GM23338 (cell line): ENCODE results near the gene CD276. TPM values are rescaled to one million over a fixed set of nuclear protein-coding genes. Genes with fewer than 3 reads are reported as not detected.

Source experiments
- ATAC-seq: fragments of 200-7000 bp; cut with Tn5 transposase; 3 replicates; pipeline ENCODE4 v1.9.1; 2020
- DNase-seq: peaks from one replicate; pipeline ENCODE4 v3.0.0-alpha.2; 2015; ENCODE audit warnings: low spot score
- H2AFZ ChIP-seq: fragments of 200-600 bp; sonication (generic); 2 replicates; pipeline ENCODE4 v1.8.0; 2016; ENCODE audit warnings: antibody characterized with exemption, mild to moderate bottlenecking, moderate library complexity
- H3F3A ChIP-seq: fragments of 200-600 bp; sonication (generic); replicated peaks from 2 replicates; pipeline ENCODE4 v1.8.0; 2017; ENCODE audit warnings: antibody characterized with exemption, mixed run types, low read depth
- H3K27ac ChIP-seq: fragments of 200-600 bp; sonication (generic); 2 replicates; pipeline ENCODE4 v1.6.1; 2016; ENCODE audit warnings: low read depth
- H3K27me3 ChIP-seq: fragments of 200-600 bp; sonication (generic); 2 replicates; pipeline ENCODE4 v1.8.0; 2016; ENCODE audit warnings: mild to moderate bottlenecking, mixed run types, moderate library complexity; ENCODE audit not compliant: insufficient read depth
- H3K36me3 ChIP-seq: fragments of 200-600 bp; sonication (generic); 2 replicates; pipeline ENCODE4 v1.8.0; 2016; ENCODE audit warnings: mild to moderate bottlenecking; ENCODE audit not compliant: insufficient read depth
- H3K4me1 ChIP-seq: fragments of 200-600 bp; sonication (generic); 2 replicates; pipeline ENCODE4 v1.8.0; 2016; ENCODE audit warnings: mild to moderate bottlenecking, moderate library complexity; ENCODE audit not compliant: insufficient read depth
- H3K4me2 ChIP-seq: fragments of 200-600 bp; sonication (generic); 2 replicates; pipeline ENCODE4 v1.7.1; 2017; ENCODE audit warnings: mixed run types
- H3K4me3 ChIP-seq: fragments of 200-600 bp; sonication (generic); 2 replicates; pipeline ENCODE4 v1.6.1; 2016; ENCODE audit warnings: mixed run types
- H3K79me2 ChIP-seq: fragments of 200-600 bp; sonication (generic); replicated peaks from 2 replicates; pipeline ENCODE4 v1.8.0; 2017; ENCODE audit warnings: mild to moderate bottlenecking; ENCODE audit not compliant: insufficient read depth
- H3K9me2 ChIP-seq: fragments of 200-600 bp; sonication (generic); 2 replicates; pipeline ENCODE4 v1.8.0; 2017; ENCODE audit not compliant: insufficient read depth
- H4K20me1 ChIP-seq: fragments of 200-600 bp; sonication (generic); replicated peaks from 2 replicates; pipeline ENCODE4 v1.8.0; 2017; ENCODE audit warnings: mild to moderate bottlenecking; ENCODE audit not compliant: insufficient read depth
- H3K27ac Mint-ChIP-seq: 2 replicates; pipeline ENCODE4 v1.8.0; 2020; ENCODE audit warnings: inconsistent platforms, mild to moderate bottlenecking, moderate library complexity, mixed read lengths
- H3K27me3 Mint-ChIP-seq: 3 replicates; pipeline ENCODE4 v1.8.0; 2022; ENCODE audit warnings: low read depth, mild to moderate bottlenecking, moderate library complexity, mixed read lengths, inconsistent platforms; ENCODE audit not compliant: insufficient read depth, poor library complexity
- H3K36me3 Mint-ChIP-seq: 3 replicates; pipeline ENCODE4 v1.8.0; 2021; ENCODE audit warnings: low read depth, mild to moderate bottlenecking, inconsistent platforms, moderate library complexity, mixed read lengths
- H3K4me1 Mint-ChIP-seq: 3 replicates; pipeline ENCODE4 v1.8.0; 2020; ENCODE audit warnings: mild to moderate bottlenecking, inconsistent platforms, mixed read lengths
- H3K4me3 Mint-ChIP-seq: 3 replicates; pipeline ENCODE4 v1.8.0; 2021; ENCODE audit warnings: moderate library complexity, mild to moderate bottlenecking, inconsistent platforms, mixed read lengths
- H3K9me3 Mint-ChIP-seq: 3 replicates; pipeline ENCODE4 v1.8.0; 2020; ENCODE audit warnings: moderate library complexity, mild to moderate bottlenecking, inconsistent platforms, mixed read lengths
- CREB1 ChIP-seq: fragments of 250-450 bp; sonication (Bioruptor Pico); IDR thresholded peaks from 2 replicates; pipeline ENCODE4 v1.5.0; 2020; ENCODE audit warnings: low read depth, mild to moderate bottlenecking, moderate library complexity
- EZH2 ChIP-seq: fragments of 200-600 bp; sonication (generic); IDR thresholded peaks from one replicate; pipeline ENCODE4 v1.8.0; 2017; ENCODE audit warnings: antibody characterized with exemption, mild to moderate bottlenecking, low read depth; ENCODE audit not compliant: unreplicated experiment
- EZH2phosphoT487 ChIP-seq: fragments of 200-600 bp; sonication (generic); IDR thresholded peaks from one replicate; pipeline ENCODE4 v1.8.1; 2018; ENCODE audit warnings: antibody characterized with exemption; ENCODE audit not compliant: unreplicated experiment
- NANOG ChIP-seq: IDR thresholded peaks from 2 replicates; pipeline ENCODE4 v1.6.1; 2016; ENCODE audit warnings: antibody characterized with exemption, borderline replicate concordance
- POLR2AphosphoS5 ChIP-seq: IDR thresholded peaks from 2 replicates; pipeline ENCODE4 v1.6.1; 2016; ENCODE audit warnings: antibody characterized with exemption, low read depth
- ZNF114 ChIP-seq: fragments of 250-450 bp; sonication (Bioruptor Pico); IDR thresholded peaks from 2 replicates; pipeline ENCODE4 v1.5.0; 2020; ENCODE audit warnings: mild to moderate bottlenecking, moderate library complexity
- polyA plus RNA-seq: library from polyadenylated mRNA; unstranded; fragments of >200 nt; fragmentation: Nextera tagmentation; extraction: Ambion mirVana; gene quantifications from 2 replicates; pipeline ENCODE4 v1.2.1, GENCODE V29; 2016
- total RNA-seq: library from RNA; depleted of rRNA; stranded (reverse); fragments of >200 nt; shearing (Covaris generic); gene quantifications from 2 replicates; pipeline ENCODE4 v1.2.3, GENCODE V29; 2014
- TF ChIP-seq, protein P1 (sequence below): fragments of 250-450 bp; sonication (Bioruptor Pico); IDR thresholded peaks from 2 replicates; pipeline ENCODE4 v1.5.0; 2020; ENCODE audit warnings: mild to moderate bottlenecking, moderate library complexity
- TF ChIP-seq, protein P2 (sequence below): IDR thresholded peaks from 2 replicates; pipeline ENCODE4 v1.6.1; 2016; ENCODE audit warnings: antibody characterized with exemption
- TF ChIP-seq, protein P3 (sequence below), 2 experiments: fragments of 200-600 bp in 1 of 2; sonication (generic) in 1 of 2; conservative IDR thresholded peaks; 2 replicates each; pipeline versions ENCODE4 v1.5.1 to v1.6.1; 2016 to 2017; ENCODE audit warnings: antibody characterized with exemption in 2 of 2, low read depth in 2 of 2, mild to moderate bottlenecking in 2 of 2, moderate library complexity in 1 of 2

CD276 gene
- total and polyA plus RNA-seq, 2 experiments from 2014 or later: 60.9 to 158 TPM

DNA sequence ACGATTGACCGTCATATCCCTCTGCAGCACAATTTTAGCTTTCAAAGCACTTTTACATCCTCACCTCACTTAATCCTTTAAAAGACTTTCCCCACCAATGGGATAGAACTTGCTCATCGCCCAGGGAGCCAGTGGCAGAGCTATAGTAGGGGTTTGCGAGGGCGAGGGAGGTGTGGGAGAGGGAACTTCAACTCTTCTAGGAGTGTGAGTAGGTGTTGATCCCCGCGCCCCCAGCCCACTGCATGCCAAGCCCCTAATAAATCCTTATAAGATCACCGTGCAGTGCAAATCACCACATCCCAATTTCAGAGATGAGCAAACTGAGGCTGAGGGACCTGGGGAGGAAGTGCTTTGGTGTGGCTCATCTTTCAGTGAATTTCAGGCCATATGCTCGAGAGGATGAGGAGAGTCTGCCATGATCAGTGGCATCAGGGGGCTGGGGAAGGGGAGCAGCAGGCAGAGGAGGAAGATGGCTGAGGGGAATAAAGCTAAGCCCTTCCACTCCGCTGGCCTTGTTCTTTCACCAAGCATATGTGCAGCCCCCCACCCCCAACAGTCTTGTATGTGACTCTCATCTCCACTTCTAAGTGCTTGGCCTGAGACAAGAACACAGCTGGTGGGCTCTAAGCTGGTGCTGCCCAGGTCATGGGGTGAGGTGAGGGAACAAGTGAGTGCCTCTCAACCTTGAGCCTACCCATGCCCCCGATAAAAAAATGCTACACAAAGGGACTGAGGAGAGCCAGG is 63.8 kb downstream of the CD276 start (continued):
- TF ChIP-seq, protein P1, sequence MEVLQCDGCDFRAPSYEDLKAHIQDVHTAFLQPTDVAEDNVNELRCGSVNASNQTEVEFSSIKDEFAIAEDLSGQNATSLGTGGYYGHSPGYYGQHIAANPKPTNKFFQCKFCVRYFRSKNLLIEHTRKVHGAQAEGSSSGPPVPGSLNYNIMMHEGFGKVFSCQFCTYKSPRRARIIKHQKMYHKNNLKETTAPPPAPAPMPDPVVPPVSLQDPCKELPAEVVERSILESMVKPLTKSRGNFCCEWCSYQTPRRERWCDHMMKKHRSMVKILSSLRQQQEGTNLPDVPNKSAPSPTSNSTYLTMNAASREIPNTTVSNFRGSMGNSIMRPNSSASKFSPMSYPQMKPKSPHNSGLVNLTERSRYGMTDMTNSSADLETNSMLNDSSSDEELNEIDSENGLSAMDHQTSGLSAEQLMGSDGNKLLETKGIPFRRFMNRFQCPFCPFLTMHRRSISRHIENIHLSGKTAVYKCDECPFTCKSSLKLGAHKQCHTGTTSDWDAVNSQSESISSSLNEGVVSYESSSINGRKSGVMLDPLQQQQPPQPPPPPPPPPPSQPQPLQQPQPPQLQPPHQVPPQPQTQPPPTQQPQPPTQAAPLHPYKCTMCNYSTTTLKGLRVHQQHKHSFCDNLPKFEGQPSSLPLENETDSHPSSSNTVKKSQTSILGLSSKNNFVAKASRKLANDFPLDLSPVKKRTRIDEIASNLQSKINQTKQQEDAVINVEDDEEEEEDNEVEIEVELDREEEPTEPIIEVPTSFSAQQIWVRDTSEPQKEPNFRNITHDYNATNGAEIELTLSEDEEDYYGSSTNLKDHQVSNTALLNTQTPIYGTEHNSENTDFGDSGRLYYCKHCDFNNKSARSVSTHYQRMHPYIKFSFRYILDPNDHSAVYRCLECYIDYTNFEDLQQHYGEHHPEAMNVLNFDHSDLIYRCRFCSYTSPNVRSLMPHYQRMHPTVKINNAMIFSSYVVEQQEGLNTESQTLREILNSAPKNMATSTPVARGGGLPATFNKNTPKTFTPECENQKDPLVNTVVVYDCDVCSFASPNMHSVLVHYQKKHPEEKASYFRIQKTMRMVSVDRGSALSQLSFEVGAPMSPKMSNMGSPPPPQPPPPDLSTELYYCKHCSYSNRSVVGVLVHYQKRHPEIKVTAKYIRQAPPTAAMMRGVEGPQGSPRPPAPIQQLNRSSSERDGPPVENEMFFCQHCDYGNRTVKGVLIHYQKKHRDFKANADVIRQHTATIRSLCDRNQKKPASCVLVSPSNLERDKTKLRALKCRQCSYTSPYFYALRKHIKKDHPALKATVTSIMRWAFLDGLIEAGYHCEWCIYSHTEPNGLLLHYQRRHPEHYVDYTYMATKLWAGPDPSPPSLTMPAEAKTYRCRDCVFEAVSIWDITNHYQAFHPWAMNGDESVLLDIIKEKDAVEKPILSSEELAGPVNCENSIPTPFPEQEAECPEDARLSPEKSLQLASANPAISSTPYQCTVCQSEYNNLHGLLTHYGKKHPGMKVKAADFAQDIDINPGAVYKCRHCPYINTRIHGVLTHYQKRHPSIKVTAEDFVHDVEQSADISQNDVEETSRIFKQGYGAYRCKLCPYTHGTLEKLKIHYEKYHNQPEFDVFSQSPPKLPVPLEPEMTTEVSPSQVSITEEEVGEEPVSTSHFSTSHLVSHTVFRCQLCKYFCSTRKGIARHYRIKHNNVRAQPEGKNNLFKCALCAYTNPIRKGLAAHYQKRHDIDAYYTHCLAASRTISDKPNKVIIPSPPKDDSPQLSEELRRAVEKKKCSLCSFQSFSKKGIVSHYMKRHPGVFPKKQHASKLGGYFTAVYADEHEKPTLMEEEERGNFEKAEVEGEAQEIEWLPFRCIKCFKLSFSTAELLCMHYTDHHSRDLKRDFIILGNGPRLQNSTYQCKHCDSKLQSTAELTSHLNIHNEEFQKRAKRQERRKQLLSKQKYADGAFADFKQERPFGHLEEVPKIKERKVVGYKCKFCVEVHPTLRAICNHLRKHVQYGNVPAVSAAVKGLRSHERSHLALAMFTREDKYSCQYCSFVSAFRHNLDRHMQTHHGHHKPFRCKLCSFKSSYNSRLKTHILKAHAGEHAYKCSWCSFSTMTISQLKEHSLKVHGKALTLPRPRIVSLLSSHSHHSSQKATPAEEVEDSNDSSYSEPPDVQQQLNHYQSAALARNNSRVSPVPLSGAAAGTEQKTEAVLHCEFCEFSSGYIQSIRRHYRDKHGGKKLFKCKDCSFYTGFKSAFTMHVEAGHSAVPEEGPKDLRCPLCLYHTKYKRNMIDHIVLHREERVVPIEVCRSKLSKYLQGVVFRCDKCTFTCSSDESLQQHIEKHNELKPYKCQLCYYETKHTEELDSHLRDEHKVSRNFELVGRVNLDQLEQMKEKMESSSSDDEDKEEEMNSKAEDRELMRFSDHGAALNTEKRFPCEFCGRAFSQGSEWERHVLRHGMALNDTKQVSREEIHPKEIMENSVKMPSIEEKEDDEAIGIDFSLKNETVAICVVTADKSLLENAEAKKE (CRISPR knock-in tag): no peak
- TF ChIP-seq EZH2phosphoT487 (no peak), POLR2AphosphoS5 (no peak)
- TF ChIP-seq, protein P2, sequence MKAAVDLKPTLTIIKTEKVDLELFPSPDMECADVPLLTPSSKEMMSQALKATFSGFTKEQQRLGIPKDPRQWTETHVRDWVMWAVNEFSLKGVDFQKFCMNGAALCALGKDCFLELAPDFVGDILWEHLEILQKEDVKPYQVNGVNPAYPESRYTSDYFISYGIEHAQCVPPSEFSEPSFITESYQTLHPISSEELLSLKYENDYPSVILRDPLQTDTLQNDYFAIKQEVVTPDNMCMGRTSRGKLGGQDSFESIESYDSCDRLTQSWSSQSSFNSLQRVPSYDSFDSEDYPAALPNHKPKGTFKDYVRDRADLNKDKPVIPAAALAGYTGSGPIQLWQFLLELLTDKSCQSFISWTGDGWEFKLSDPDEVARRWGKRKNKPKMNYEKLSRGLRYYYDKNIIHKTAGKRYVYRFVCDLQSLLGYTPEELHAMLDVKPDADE: no peak

DNA sequence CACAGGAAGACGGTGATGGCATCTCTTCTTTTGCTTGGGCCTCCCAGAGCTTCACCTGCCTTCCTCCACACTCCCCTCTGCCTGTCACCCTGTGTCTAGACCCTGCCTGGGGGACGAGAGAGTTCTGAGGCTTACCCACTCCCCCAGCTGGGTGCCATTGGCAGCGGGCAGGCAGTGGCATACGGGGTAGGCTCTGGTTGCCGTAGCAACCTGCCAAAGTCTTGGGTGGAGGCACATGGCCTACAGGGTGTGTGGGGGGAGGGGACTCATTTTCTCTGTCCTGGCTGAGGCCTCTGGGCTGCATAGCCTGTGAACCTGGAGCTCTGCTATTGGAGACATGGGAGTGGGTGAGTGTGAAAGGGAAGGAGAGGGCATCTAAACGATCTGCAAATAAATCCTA is 64.5 kb downstream of the CD276 start:
- no peak overlapping the region for H3K27ac Mint-ChIP-seq
- peaks cover 22% of the 10 kb centered on the region for H3K27me3 Mint-ChIP-seq
- peaks cover 10% of the 10 kb centered on the region for H3K27me3 ChIP-seq
- TF ChIP-seq CREB1 (CRISPR knock-in tag): no peak
- TF ChIP-seq ZNF114: no peak
- no peak for TF ChIP-seq EZH2
- no peak for TF ChIP-seq POLR2AphosphoS5
- no peak for TF ChIP-seq NANOG
- TF ChIP-seq, protein P3, sequence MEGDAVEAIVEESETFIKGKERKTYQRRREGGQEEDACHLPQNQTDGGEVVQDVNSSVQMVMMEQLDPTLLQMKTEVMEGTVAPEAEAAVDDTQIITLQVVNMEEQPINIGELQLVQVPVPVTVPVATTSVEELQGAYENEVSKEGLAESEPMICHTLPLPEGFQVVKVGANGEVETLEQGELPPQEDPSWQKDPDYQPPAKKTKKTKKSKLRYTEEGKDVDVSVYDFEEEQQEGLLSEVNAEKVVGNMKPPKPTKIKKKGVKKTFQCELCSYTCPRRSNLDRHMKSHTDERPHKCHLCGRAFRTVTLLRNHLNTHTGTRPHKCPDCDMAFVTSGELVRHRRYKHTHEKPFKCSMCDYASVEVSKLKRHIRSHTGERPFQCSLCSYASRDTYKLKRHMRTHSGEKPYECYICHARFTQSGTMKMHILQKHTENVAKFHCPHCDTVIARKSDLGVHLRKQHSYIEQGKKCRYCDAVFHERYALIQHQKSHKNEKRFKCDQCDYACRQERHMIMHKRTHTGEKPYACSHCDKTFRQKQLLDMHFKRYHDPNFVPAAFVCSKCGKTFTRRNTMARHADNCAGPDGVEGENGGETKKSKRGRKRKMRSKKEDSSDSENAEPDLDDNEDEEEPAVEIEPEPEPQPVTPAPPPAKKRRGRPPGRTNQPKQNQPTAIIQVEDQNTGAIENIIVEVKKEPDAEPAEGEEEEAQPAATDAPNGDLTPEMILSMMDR (conservative IDR thresholded peaks at IDR 0.05; ENCODE audit: low read depth in 2 of 2): no peak

More for the DNA sequence above, 64.5 kb downstream of the CD276 start:
- ATAC-seq: no peak
- Histone ChIP-seq H3K4me3 (no peak overlapping the region), H4K20me1 (no peaks in the 10 kb centered on the region), H3K4me2 (no peak overlapping the region), H3K9me2 (no peaks in the 10 kb centered on the region), H2AFZ (no peak overlapping the region), H3F3A (no peaks in the 10 kb centered on the region; the same call in 1 of the 2 replicates), H3K79me2 (no peaks in the 10 kb centered on the region), H3K36me3 (no peaks in the 10 kb centered on the region), H3K4me1 (peaks cover 27% of the 10 kb centered on the region), H3K27ac (no peak overlapping the region)
- Mint-ChIP-seq H3K4me1 (peaks cover 54% of the 10 kb centered on the region), H3K4me3 (no peak overlapping the region), H3K36me3 (no peaks in the 10 kb centered on the region; the same call in 2 of the 3 replicates), H3K9me3 (no peaks in the 10 kb centered on the region)
- no peak for DNase-seq
